GM21737 (cell line): ENCODE results near the gene ASIC1.

Experiments used
- ATAC-seq: cut with Tn5 transposase; IDR thresholded peaks from one replicate; pipeline ENCODE4 v1.9.1; 2021; ENCODE audit warnings: mild to moderate bottlenecking, moderate library complexity; ENCODE audit not compliant: unreplicated experiment

Gene ASIC1

DNA sequence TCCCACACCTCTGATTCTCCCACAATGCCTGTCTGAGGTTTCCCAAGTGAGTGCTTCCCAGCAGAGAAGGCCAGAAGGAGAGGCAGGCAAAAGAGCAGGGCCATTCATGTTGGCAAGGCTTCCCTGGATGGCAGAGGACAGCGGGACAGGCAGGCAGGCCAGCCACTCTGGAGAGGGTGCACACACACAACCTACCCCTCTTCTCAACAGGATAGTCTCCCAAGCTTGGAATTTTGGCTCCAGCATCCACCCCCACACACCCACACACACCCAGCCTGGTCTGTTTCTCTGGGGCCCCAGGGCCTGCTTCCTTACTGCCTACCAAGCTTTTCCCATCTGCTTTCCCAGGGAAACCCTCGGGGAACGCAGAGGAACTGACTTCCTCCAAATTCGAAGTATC, 16.7 kb upstream of the ASIC1 start:
- no peak for ATAC-seq

DNA sequence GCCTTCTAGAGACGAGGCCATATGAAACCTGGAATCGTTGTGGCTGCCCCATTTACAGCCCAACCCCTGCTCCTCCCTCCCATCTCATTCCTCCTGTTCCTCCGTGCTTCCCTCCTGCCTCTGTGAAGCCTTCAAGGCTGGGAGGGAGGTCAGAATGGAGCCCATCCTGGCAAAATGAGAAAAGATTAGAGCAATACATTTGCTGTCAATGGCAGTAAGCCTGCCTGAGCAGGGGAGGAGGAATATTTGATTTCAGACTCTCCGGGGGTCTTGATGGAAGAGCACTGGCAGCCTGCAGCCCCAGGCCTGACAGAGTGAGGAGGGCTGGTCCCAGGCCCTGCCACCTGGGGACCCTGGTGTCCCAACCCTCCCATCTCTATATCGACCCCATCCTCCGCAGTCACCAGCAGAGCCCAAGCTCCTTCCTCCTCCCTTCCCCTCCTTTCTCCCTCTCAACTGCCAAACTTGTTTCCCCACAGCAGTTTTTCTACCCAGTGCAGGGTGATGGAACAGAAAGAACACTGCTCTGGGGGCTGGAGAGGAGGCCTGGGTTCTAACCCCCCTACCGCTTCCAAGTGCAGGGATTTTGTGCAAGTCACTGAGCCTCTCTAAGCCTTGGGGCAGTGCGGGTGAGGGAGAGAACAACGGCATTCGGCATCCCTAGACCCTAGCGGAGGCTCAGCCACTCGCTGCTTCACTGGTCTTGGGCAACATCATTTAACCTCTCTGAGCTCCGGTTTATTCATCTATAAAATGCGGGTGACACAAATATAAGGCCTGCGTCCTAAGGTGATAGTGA, 16.1 kb upstream of the ASIC1 start:
- no peak for ATAC-seq

DNA sequence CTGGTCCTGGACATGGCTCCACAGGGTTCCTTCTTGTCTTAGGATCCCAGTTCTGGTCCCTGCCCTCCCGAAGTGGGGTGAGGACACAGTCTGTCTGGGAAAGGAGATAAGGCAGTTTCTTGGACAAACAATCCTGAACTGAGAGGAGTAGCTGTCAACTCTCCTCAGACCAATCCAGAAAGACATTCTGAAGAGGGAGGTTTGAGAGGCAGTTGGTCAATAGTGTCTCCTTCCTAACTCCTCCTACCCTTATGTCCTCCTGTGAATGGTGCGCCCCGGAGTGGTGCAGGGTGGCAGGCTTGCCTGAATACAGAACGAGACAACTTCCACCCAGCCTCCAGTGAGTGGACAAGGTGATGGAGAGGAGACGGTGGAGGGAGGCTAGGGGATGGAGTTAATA, 15.4 kb upstream of the ASIC1 start:
- no peak for ATAC-seq

DNA sequence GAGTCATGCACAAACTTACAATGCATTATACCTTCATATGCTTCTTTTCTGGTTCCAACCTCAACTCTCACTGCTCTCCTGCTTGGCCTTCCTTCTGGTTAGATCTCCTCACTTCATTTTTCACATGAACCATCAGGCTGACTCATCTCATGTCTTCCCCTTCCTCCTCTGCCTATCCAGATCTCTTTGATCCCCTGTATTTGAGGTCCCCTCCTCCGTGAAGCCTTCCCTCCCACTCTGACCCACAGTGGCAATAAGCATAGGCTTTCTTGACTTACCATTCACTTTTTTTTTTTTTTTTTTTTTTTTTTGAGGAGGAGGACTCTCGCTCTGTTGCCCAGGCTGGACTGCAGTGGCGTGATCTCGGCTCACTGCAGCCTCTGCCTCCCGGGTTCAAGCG, 14.7 kb upstream of the ASIC1 start:
- no peak for ATAC-seq

DNA sequence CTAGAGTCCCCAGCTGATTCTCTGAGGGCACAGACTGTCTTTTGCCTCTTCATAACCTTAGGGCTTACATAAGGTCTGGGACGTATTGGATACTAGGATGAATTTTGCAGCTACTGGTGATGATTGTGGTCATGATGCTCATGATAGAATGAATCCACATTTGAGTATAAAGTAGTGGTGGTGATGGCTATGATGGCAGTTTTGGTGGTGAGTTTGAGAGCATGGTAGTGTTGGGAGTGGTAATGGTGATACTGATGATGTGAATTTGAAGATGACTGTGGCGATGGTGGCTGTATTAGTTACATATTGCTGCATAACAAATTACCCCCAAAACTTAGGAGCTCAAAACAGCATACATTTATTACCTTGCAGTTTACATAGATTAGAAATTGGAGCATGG, 14.1 kb upstream of the ASIC1 start:
- no peak for ATAC-seq

DNA sequence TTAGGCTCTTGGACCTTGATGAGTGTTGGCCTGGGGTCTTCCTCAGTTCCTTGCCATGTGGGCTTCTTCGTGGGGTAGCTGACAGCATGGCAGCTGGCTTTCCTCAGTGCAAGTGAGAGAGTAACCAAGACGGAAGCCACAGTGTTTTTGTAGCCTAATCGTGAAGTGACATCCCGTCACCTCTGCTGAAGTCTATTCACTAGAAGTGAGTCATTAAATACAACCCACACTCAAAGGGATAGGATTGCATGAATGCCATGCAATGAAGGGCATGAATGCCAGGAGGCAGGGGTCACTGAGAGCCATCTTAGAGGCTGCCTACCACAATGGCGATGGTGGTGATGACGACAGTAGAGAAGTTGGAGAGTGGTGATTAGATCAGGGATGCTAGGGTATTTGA, 13.5 kb upstream of the ASIC1 start:
- ATAC-seq: no peak

DNA sequence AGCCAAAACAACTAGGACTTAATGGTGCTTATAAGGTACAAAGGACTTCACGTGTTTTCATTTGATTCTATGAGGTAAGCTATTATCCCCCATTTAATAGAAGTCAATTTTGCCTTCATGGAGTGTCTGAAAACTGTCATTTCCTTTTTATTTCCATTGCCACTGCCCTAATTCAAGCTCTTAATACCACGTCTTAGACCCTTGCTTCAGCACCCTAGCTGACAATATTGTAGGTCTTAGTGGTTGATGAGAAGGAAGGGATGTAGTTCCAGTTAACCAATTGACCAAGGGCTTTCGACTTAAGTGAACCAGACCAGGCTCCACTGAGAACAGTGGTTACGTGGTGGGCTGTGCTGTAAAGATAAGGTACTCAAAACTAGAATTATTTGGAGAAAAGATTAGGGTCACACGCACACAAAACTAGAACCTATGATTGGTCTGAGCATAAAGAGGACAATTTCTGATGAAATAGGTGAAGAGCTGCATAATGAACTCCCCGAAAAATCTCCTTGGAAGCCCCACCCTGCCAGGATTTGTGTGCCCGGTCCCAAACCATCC, 9.6 kb upstream of the ASIC1 start:
- no peak for ATAC-seq

DNA sequence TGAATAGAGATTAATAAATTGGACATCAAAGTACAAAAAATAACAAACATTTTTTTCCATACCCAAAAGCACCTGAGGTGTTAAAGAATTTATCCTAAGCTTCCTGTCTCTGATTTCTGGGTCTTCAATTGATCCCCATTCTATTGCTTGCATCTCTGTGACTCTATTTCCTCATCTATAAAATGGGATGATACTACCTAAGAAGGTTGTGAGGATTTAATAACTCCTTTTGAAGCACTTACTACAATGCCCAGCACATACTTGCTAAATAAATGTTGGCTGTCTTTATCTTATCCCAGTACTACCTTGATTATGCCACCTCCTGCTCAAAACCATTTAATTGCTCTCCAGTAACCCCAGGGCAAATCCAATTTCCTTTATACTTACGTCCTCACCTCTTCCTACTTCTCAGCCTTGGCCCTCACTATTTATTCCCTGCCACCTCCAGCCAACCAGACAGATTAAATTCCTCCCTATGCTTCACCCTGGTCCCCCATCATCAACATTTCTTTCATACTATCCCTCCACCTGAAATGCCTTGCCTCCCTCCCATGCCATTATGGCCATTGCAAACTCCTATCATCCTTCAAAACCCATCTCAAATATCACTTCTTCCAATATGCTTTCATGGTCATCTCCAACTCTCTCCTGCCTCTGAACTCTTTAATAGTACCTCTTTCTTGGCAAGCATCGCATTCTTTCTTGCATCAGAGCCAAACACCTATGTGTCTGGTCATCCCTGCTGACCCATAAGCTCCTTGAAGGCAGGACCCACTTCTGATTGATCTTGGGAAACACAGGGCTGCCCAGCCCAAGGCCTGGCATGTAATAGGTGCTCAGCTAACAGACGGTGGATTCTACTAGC, 7.9 kb upstream of the ASIC1 start:
- no peak for ATAC-seq

DNA sequence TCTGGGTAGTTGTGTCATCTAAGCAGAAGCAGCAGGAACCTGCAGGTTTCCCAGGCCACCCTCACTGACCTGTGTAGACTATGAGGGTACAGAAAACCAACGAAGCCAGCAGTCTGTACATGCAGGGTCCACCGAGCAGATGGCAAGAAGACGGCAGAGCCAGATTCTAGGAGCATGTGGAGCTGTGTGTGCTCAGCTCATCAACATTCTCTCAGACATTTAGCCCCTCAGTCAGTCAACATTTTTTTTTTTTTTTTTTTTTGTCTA, 7.3 kb upstream of the ASIC1 start:
- no peak for ATAC-seq

DNA sequence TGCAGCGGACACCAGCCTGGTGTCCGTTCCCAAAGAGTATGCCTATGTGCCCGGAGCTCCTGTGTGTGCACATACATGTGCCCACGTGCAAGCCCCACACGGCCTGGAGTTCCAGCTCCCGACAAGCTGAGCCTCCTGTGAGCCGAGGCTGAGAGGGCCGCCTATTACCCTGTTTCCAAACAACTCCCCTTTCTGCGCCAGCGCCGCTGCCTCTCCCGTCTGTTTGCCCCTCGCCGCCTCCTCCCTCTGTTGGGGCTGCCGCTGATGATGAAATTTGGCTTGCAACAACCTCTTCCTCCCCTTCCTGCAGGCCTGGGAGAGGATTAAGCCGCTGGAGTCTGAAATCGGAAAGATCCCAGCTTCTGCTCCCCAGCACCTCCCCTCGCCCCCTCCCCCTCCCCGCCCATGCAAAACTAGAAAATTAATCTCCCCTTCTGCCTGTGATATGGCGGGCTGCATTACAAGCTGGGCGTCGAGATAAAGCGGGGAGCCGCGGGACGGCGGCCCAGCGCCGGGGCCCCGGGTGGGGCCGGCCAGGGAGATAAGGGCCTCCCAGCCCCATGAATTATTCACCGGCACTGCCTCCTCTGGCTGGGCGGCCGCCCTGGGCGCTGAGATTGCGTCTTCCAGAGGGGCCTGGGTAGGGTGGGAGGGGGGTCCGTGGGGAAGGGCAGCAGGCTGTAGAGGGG, 6.8 kb upstream of the ASIC1 start:
- ATAC-seq: no peak

DNA sequence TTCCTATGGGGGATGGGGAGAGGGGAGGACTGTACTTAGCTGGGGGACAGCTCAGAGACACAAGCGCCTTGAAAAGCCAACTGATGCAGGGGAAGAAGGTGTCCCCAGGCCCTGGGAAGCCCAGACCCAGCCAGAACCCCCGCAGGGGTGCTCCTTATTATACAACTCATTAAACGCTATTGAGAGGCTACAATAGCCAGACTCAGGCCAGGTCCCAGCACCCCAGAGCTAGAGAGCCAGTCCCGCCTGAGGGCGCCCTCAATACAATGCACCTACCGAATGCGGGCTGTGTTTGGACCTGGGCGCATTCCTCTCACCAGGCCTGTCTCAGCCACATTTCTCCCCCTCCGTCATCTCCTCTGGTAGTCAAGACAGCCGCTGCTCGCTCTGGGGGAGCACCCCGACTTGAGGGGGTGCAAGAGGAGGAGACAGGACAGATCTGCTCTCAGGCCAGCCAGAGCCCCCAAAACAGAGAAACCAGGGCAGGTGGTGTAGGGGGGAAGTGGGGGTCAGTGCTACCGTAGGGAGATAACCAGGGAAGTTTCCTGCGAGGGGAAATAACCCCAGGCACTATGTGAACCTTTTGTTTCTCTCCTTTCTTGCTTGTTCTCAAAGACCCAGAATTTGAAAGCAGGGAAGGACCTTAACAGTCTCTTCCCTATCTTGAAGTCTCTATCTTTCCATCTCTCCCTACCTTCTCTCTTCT, 6.1 kb upstream of the ASIC1 start:
- ATAC-seq: no peak

DNA sequence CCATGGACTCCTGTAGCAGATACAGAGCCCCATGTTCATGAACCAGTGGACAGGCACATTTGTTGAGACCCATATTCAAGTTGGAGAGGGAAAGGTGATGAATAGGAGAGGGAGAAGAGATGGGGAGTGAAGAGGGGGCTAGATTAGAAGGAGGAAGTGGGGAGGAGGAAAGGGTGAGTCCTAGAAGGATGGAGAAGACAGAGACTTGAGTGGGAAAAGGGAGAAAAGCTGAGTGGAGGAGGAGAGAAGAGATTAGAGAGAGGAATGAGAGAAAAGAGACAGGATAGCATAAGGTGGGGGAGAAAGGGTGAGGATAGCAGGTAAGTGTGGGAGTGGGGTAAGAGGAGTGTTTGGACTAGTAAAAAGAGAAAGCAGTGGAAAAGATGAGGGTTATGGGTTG, 4.9 kb upstream of the ASIC1 start:
- no peak for ATAC-seq

DNA sequence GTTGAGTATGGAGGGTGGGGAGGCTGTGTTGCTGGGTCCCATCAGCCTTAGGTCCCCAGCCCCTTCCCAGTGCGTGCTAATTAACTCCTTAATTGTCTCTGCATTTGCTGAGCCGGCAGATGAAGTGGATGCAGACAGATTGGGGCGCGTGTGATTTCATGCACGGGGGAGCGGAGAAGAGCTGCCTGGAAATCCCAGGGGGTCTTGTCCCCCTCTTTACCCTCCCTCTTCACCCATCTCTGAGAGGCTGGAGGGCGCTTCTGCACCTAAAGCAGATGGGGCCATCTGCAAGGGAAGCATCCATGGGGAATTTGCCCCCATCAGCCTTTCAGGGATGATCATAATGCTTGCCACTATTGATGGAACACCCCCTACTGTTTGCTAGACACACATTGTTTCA, 4.4 kb upstream of the ASIC1 start:
- ATAC-seq: no peak

DNA sequence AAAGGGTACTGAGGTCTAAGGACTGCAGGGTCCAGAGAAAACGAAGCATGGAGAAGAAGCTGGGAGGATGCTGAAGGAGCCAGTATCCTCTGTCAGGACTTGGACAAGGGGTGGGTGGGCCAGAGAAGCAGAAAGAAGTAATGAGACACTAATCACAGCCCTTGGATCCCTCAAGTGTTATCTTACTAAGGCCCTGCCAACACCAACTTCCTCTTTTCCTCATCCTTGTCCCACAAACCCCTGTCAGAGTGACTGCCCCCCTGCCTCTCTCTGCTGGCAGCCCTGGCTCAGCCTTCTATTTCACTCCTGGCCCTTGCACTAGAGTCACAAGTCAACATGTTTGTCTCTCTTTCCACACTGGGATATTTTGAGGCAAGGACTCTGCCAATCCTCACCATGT, 3.8 kb upstream of the ASIC1 start:
- no peak for ATAC-seq

DNA sequence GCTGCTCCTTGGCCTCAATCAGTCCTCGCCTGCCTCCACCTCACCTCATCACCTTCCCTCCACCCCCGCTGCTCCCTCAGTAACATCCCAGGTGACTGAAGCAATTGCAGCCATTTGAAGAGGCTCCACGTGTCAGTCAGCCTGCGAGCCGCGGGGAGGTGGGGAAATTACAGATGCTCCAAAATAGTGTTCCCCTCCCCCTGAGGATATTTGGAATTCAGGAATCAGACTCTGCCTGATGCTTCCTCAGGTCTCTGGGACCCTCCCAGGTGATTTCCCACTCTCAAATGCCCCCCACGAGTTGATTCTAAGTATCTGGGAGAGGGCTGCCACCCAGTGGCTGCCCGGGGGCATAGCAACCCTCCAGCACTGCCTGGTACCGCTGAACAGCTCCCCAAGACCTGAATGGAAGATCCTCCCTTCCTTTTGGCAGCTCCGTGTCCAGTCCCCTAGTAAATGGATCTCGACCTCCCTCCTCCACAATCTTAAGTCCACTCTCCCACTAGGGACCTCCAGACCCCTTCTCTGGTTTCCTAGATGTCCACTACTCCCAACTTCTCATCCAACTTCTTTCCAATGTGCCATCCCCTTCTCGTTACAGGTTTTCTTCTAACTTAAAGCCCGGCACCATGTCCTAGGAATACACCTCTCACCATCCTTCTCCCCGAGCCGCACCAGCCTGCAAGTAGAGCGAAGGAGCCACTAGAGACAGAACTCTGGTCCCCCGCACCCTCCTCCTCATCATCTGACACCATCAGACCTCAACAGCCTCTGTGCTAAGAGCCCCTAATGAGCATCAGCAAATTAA, 1.4 kb upstream of the ASIC1 start:
- ATAC-seq: no peak

DNA sequence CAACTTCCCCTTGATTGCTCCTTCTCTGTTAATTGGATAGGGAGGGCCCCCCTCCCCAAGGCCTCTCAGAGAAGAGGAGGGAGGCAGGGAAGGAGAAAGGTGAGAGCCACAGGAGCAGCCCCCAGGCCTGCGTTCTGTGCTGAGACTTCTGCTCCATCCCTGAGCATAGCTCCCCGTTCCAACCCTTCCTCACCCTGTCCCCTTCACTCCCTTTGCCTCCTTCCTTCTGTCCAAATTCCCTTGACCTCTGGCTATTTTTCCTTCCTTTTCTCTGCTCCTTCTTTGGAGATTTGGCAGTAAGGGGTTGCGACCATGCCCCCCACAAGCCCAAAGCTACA, 788 bp upstream of the ASIC1 start:
- no peak for ATAC-seq

DNA sequence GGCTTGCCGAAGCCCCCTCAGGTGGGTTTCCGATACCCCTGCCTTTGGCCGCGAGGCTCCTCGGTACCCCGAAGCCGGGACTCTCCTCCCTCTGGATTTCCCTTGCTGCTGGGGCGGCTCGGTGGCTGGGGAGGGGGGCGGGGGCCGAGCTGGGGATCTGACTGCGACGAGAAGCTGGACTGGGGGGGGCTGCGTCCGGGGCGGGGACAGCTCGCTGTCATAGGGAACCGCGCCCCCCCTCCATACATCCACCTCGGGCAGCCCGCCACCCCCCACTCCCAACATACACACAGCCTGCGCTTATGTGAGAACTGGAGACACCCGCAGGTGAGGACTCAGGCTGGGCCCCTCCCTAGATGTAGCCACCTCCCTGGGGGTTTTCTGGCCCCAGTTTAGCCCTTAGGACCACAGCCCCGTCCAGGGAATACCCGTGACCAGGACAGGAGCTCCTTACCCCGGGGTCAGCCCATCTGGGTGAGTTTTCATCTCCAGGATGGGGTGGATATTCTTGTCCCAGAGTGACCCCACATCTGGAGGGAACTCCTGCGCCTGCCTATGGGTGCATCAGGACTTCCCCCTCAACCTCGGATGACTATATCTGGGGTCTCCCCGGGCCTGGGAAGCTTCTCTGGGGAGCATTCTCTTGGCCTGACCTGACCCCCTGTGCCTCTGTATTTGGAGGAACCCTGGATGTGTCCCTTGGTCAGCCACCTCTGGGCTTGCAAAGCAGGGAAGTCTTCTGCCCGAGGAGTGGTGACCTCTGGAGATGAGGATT, 687 bp downstream of the ASIC1 start:
- no peak for ATAC-seq

DNA sequence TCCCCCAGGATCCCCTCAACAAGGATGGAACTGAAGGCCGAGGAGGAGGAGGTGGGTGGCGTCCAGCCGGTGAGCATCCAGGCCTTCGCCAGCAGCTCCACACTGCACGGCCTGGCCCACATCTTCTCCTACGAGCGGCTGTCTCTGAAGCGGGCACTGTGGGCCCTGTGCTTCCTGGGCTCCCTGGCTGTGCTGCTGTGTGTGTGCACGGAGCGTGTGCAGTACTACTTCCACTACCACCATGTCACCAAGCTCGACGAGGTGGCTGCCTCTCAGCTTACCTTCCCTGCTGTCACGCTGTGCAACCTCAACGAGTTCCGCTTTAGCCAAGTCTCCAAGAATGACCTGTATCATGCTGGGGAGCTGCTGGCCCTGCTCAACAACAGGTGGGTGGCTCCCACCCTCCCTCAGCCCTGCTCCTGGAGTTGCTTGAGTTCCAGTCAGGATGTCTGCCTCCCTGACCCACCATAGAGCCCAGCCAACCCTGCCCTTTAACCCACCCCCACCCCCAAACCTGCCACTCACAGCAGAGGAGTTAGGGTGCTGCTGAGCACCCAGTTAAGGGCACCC, 1.4 kb downstream of the ASIC1 start:
- no peak for ATAC-seq

DNA sequence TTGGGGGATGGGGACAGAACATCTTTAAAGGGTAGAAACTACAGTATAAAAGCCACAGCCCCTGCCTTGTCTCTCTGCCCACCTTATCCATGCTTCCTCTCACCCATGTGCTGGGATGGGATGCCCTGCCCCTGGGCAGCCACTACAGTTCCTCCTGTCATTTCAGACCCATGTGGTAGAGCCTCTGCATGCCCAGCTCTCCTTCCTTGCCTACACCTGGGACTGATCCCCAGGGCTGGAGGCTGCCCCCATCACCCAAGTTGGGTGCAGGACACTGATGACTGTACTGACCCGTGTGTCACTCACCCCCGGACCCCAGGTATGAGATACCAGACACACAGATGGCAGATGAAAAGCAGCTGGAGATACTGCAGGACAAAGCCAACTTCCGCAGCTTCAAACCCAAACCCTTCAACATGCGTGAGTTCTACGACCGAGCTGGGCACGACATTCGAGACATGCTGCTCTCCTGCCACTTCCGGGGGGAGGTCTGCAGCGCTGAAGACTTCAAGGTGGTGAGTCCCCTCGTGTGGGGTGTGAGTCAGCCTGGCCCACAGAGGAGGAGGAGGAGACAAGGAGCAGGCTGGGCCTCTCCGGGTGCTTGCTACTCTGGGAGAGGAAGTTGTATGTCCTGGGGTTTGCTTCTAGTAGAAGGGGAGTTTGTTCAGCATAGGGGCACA, 2.2 kb downstream of the ASIC1 start:
- ATAC-seq: no peak
